Suppressor macrophage (primary cell): ENCODE data around the gene SLC5A6.

Source experiments
- DNase-seq, 4 experiments: peaks; one replicate each; pipeline ENCODE4 v3.0.0-alpha.2; 2020 to 2022
- total RNA-seq, 17 experiments: gene quantifications; one replicate each; lab custom pipeline; 2026; ENCODE audit warnings: mixed read lengths in 6 of 17, inconsistent platforms in 3 of 17; lab: John Stamatoyannopoulos, UW

Gene SLC5A6
- total RNA-seq: 21.0 to 57.2 (median 31.4) reads per million in 17 experiments

- peak; percentile 92 to 97 (median 94) for DNase-seq
These were observed at the start of gene SLC5A6, which contains the start of gene ATRAID for GRCh38 chr2:27211943-27212625. TSS of gene SLC5A6 (minus strand) at chr2:27212268. CDS start at chr2:27207650, 4,618 bp downstream. TSS of gene ATRAID (plus strand) at chr2:27212041. CDS start at chr2:27212369, 328 bp downstream.

GRCh38 chr2:27261241-27261925 lies 49.3 kb upstream of the SLC5A6 start:
- no peak for DNase-seq

GRCh38 chr2:27258051-27258450 lies 46.0 kb upstream of the SLC5A6 start:
- no peak for DNase-seq

- DNase-seq: no peak
These were observed 44.9 kb upstream of the SLC5A6 start for GRCh38 chr2:27256855-27257454.

GRCh38 chr2:27255660-27256059 lies 43.6 kb upstream of the SLC5A6 start:
- no peak for DNase-seq

GRCh38 chr2:27255187-27255586 lies 43.1 kb upstream of the SLC5A6 start:
- DNase-seq: no peak

- no peak for DNase-seq
These were observed 39.7 kb upstream of the SLC5A6 start for GRCh38 chr2:27251766-27252165.

- DNase-seq: no peak
These were observed 38.7 kb upstream of the SLC5A6 start for GRCh38 chr2:27250652-27251379.

GRCh38 chr2:27249891-27250651 lies 38.0 kb upstream of the SLC5A6 start:
- peak; percentile 76 to 89 (median 82) for DNase-seq

GRCh38 chr2:27249159-27249890 lies 37.3 kb upstream of the SLC5A6 start:
- DNase-seq: no peak

GRCh38 chr2:27247893-27248292 lies 35.8 kb upstream of the SLC5A6 start:
- DNase-seq: no peak

- no peak for DNase-seq
These were observed 33.6 kb upstream of the SLC5A6 start for GRCh38 chr2:27245626-27246025.

GRCh38 chr2:27245116-27245515 lies 33.0 kb upstream of the SLC5A6 start:
- no peak for DNase-seq

- no peak for DNase-seq
These were observed 31.5 kb upstream of the SLC5A6 start for GRCh38 chr2:27243391-27244130.

- DNase-seq: no peak
These were observed 30.5 kb upstream of the SLC5A6 start for GRCh38 chr2:27242614-27242951.

- no peak for DNase-seq
These were observed 29.9 kb upstream of the SLC5A6 start for GRCh38 chr2:27241761-27242613.

GRCh38 chr2:27240406-27240805 lies 28.3 kb upstream of the SLC5A6 start:
- no peak for DNase-seq

GRCh38 chr2:27238976-27239375 lies 26.9 kb upstream of the SLC5A6 start:
- DNase-seq: no peak

- DNase-seq: no peak
These were observed 25.4 kb upstream of the SLC5A6 start for GRCh38 chr2:27237341-27237945.
